GM23338 (cell line): Measurements from ENCODE around the gene C19orf18. TPM values are rescaled to one million over a fixed set of nuclear protein-coding genes. Genes with fewer than 3 reads are reported as not detected.

Source experiments
- ATAC-seq: fragments of 200-7000 bp; cut with Tn5 transposase; 3 replicates; pipeline ENCODE4 v1.9.1; 2020
- DNase-seq: peaks from one replicate; pipeline ENCODE4 v3.0.0-alpha.2; 2015; ENCODE audit warnings: low spot score
- H2AFZ ChIP-seq: fragments of 200-600 bp; sonication (generic); 2 replicates; pipeline ENCODE4 v1.8.0; 2016; ENCODE audit warnings: antibody characterized with exemption, mild to moderate bottlenecking, moderate library complexity
- H3F3A ChIP-seq: fragments of 200-600 bp; sonication (generic); replicated peaks from 2 replicates; pipeline ENCODE4 v1.8.0; 2017; ENCODE audit warnings: antibody characterized with exemption, mixed run types, low read depth
- H3K27ac ChIP-seq: fragments of 200-600 bp; sonication (generic); 2 replicates; pipeline ENCODE4 v1.6.1; 2016; ENCODE audit warnings: low read depth
- H3K27me3 ChIP-seq: fragments of 200-600 bp; sonication (generic); 2 replicates; pipeline ENCODE4 v1.8.0; 2016; ENCODE audit warnings: mild to moderate bottlenecking, mixed run types, moderate library complexity; ENCODE audit not compliant: insufficient read depth
- H3K36me3 ChIP-seq: fragments of 200-600 bp; sonication (generic); 2 replicates; pipeline ENCODE4 v1.8.0; 2016; ENCODE audit warnings: mild to moderate bottlenecking; ENCODE audit not compliant: insufficient read depth
- H3K4me1 ChIP-seq: fragments of 200-600 bp; sonication (generic); 2 replicates; pipeline ENCODE4 v1.8.0; 2016; ENCODE audit warnings: mild to moderate bottlenecking, moderate library complexity; ENCODE audit not compliant: insufficient read depth
- H3K4me2 ChIP-seq: fragments of 200-600 bp; sonication (generic); 2 replicates; pipeline ENCODE4 v1.7.1; 2017; ENCODE audit warnings: mixed run types
- H3K4me3 ChIP-seq: fragments of 200-600 bp; sonication (generic); 2 replicates; pipeline ENCODE4 v1.6.1; 2016; ENCODE audit warnings: mixed run types
- H3K79me2 ChIP-seq: fragments of 200-600 bp; sonication (generic); replicated peaks from 2 replicates; pipeline ENCODE4 v1.8.0; 2017; ENCODE audit warnings: mild to moderate bottlenecking; ENCODE audit not compliant: insufficient read depth
- H3K9me2 ChIP-seq: fragments of 200-600 bp; sonication (generic); 2 replicates; pipeline ENCODE4 v1.8.0; 2017; ENCODE audit not compliant: insufficient read depth
- H4K20me1 ChIP-seq: fragments of 200-600 bp; sonication (generic); replicated peaks from 2 replicates; pipeline ENCODE4 v1.8.0; 2017; ENCODE audit warnings: mild to moderate bottlenecking; ENCODE audit not compliant: insufficient read depth
- H3K27ac Mint-ChIP-seq: 2 replicates; pipeline ENCODE4 v1.8.0; 2020; ENCODE audit warnings: inconsistent platforms, mild to moderate bottlenecking, moderate library complexity, mixed read lengths
- H3K27me3 Mint-ChIP-seq: 3 replicates; pipeline ENCODE4 v1.8.0; 2022; ENCODE audit warnings: low read depth, mild to moderate bottlenecking, moderate library complexity, mixed read lengths, inconsistent platforms; ENCODE audit not compliant: insufficient read depth, poor library complexity
- H3K36me3 Mint-ChIP-seq: 3 replicates; pipeline ENCODE4 v1.8.0; 2021; ENCODE audit warnings: low read depth, mild to moderate bottlenecking, inconsistent platforms, moderate library complexity, mixed read lengths
- H3K4me1 Mint-ChIP-seq: 3 replicates; pipeline ENCODE4 v1.8.0; 2020; ENCODE audit warnings: mild to moderate bottlenecking, inconsistent platforms, mixed read lengths
- H3K4me3 Mint-ChIP-seq: 3 replicates; pipeline ENCODE4 v1.8.0; 2021; ENCODE audit warnings: moderate library complexity, mild to moderate bottlenecking, inconsistent platforms, mixed read lengths
- H3K9me3 Mint-ChIP-seq: 3 replicates; pipeline ENCODE4 v1.8.0; 2020; ENCODE audit warnings: moderate library complexity, mild to moderate bottlenecking, inconsistent platforms, mixed read lengths
- EZH2 ChIP-seq: fragments of 200-600 bp; sonication (generic); IDR thresholded peaks from one replicate; pipeline ENCODE4 v1.8.0; 2017; ENCODE audit warnings: antibody characterized with exemption, mild to moderate bottlenecking, low read depth; ENCODE audit not compliant: unreplicated experiment
- EZH2phosphoT487 ChIP-seq: fragments of 200-600 bp; sonication (generic); IDR thresholded peaks from one replicate; pipeline ENCODE4 v1.8.1; 2018; ENCODE audit warnings: antibody characterized with exemption; ENCODE audit not compliant: unreplicated experiment
- JUNB ChIP-seq: IDR thresholded peaks from one replicate; pipeline ENCODE4 v1.6.1; 2016; ENCODE audit warnings: antibody characterized with exemption; ENCODE audit not compliant: unreplicated experiment
- POLR2AphosphoS5 ChIP-seq: IDR thresholded peaks from 2 replicates; pipeline ENCODE4 v1.6.1; 2016; ENCODE audit warnings: antibody characterized with exemption, low read depth
- STAT1 ChIP-seq: IDR thresholded peaks from one replicate; pipeline ENCODE4 v1.6.1; 2016; ENCODE audit warnings: antibody characterized with exemption; ENCODE audit not compliant: unreplicated experiment
- ZNF331 ChIP-seq: fragments of 250-450 bp; sonication (Bioruptor Pico); IDR thresholded peaks from 2 replicates; pipeline ENCODE4 v1.5.0; 2020; ENCODE audit warnings: low read depth, mild to moderate bottlenecking, moderate library complexity
- polyA plus RNA-seq: library from polyadenylated mRNA; unstranded; fragments of >200 nt; fragmentation: Nextera tagmentation; extraction: Ambion mirVana; gene quantifications from 2 replicates; pipeline ENCODE4 v1.2.1, GENCODE V29; 2016
- total RNA-seq: library from RNA; depleted of rRNA; stranded (reverse); fragments of >200 nt; shearing (Covaris generic); gene quantifications from 2 replicates; pipeline ENCODE4 v1.2.3, GENCODE V29; 2014
- TF ChIP-seq, protein P1 (sequence below): IDR thresholded peaks from 2 replicates; pipeline ENCODE4 v1.6.1; 2016; ENCODE audit warnings: antibody characterized with exemption
- TF ChIP-seq, protein P2 (sequence below): IDR thresholded peaks from one replicate; pipeline ENCODE4 v1.6.1; 2018; ENCODE audit warnings: antibody characterized with exemption; ENCODE audit not compliant: unreplicated experiment
- TF ChIP-seq, protein P3 (sequence below), 2 experiments: fragments of 200-600 bp in 1 of 2; sonication (generic) in 1 of 2; conservative IDR thresholded peaks; 2 replicates each; pipeline versions ENCODE4 v1.5.1 to v1.6.1; 2016 to 2017; ENCODE audit warnings: antibody characterized with exemption in 2 of 2, low read depth in 2 of 2, mild to moderate bottlenecking in 2 of 2, moderate library complexity in 1 of 2

Gene C19orf18
- total and polyA plus RNA-seq, 2 experiments from 2014 or later = 1.0 TPM; not detected in 1

DNA sequence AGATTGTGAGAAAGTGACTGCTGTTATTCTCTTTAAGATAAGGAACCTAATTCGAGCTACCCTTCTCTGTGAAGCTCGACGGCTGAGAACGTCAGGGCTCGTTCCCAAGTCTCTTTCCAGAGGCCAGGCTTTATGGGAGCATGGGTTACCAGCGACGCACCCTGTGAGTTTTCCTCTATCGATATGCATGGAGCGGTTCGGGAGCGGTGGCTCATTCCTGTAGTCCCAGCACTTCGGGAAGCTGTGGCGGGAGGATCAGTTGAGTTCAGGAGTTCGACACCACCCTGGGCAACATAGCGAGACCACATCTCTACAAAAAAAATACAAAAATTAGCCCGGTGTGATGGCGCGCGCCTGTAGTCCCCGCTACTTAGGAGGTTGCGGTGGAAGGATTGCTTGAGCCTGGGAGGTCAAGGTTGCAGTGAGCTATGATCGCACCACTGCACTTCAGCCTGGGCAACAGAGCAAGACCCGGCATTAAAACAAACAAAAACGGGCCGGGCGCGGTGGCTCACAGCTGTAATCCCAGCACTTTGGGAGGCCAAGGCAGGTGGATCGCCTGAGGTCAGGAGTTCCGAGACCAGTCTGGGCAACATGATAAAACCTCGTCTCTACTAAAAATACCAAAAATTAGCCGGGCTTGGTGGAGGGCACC is 29.0 kb upstream of the C19orf18 start:
- ATAC-seq = peak; percentile 13
- Mint-ChIP-seq H3K27me3 (peaks cover 13% of the 10 kb centered on the region), H3K27ac (peak overlapping the region; percentile 82), H3K4me1 (peaks cover 21% of the 10 kb centered on the region), H3K36me3 (peaks cover 91% of the 10 kb centered on the region), H3K9me3 (peaks cover 67% of the 10 kb centered on the region), H3K4me3 (peak overlapping the region; percentile 80)
- Histone ChIP-seq H3K4me2 (peak overlapping the region; percentile 80), H2AFZ (peak overlapping the region; percentile 97), H3K79me2 (peaks cover 56% of the 10 kb centered on the region), H3K9me2 (no peaks in the 10 kb centered on the region), H3K4me1 (peaks cover 18% of the 10 kb centered on the region), H3K27me3 (no peaks in the 10 kb centered on the region), H4K20me1 (peaks cover 9% of the 10 kb centered on the region), H3K27ac (peak overlapping the region; percentile 89), H3F3A (peaks cover 20% of the 10 kb centered on the region), H3K36me3 (peaks cover 22% of the 10 kb centered on the region), H3K4me3 (peak overlapping the region; percentile 92)
- no peak for TF ChIP-seq JUNB
- TF ChIP-seq, protein P1, sequence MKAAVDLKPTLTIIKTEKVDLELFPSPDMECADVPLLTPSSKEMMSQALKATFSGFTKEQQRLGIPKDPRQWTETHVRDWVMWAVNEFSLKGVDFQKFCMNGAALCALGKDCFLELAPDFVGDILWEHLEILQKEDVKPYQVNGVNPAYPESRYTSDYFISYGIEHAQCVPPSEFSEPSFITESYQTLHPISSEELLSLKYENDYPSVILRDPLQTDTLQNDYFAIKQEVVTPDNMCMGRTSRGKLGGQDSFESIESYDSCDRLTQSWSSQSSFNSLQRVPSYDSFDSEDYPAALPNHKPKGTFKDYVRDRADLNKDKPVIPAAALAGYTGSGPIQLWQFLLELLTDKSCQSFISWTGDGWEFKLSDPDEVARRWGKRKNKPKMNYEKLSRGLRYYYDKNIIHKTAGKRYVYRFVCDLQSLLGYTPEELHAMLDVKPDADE = no peak
- no peak for TF ChIP-seq POLR2AphosphoS5
- TF ChIP-seq, protein P2, sequence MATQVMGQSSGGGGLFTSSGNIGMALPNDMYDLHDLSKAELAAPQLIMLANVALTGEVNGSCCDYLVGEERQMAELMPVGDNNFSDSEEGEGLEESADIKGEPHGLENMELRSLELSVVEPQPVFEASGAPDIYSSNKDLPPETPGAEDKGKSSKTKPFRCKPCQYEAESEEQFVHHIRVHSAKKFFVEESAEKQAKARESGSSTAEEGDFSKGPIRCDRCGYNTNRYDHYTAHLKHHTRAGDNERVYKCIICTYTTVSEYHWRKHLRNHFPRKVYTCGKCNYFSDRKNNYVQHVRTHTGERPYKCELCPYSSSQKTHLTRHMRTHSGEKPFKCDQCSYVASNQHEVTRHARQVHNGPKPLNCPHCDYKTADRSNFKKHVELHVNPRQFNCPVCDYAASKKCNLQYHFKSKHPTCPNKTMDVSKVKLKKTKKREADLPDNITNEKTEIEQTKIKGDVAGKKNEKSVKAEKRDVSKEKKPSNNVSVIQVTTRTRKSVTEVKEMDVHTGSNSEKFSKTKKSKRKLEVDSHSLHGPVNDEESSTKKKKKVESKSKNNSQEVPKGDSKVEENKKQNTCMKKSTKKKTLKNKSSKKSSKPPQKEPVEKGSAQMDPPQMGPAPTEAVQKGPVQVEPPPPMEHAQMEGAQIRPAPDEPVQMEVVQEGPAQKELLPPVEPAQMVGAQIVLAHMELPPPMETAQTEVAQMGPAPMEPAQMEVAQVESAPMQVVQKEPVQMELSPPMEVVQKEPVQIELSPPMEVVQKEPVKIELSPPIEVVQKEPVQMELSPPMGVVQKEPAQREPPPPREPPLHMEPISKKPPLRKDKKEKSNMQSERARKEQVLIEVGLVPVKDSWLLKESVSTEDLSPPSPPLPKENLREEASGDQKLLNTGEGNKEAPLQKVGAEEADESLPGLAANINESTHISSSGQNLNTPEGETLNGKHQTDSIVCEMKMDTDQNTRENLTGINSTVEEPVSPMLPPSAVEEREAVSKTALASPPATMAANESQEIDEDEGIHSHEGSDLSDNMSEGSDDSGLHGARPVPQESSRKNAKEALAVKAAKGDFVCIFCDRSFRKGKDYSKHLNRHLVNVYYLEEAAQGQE = no peak
- TF ChIP-seq, protein P3, sequence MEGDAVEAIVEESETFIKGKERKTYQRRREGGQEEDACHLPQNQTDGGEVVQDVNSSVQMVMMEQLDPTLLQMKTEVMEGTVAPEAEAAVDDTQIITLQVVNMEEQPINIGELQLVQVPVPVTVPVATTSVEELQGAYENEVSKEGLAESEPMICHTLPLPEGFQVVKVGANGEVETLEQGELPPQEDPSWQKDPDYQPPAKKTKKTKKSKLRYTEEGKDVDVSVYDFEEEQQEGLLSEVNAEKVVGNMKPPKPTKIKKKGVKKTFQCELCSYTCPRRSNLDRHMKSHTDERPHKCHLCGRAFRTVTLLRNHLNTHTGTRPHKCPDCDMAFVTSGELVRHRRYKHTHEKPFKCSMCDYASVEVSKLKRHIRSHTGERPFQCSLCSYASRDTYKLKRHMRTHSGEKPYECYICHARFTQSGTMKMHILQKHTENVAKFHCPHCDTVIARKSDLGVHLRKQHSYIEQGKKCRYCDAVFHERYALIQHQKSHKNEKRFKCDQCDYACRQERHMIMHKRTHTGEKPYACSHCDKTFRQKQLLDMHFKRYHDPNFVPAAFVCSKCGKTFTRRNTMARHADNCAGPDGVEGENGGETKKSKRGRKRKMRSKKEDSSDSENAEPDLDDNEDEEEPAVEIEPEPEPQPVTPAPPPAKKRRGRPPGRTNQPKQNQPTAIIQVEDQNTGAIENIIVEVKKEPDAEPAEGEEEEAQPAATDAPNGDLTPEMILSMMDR (conservative IDR thresholded peaks at IDR 0.05; ENCODE audit: low read depth in 2 of 2) = no peak
- no peak for TF ChIP-seq ZNF331
- no peak for TF ChIP-seq EZH2
- no peak for TF ChIP-seq STAT1
- TF ChIP-seq EZH2phosphoT487 = no peak
- peak; percentile 53 for DNase-seq
